HG03196 (cell line): ENCODE data around the gene FCHSD2.
"Not testable (repeated sequence)": the region's sequence is repeated elsewhere in the genome, so short reads cannot be mapped to it uniquely, and the experiment has no call there.

ENCODE experiments used
- ATAC-seq: cut with Tn5 transposase; IDR thresholded peaks from one replicate; pipeline ENCODE4 v1.9.1; 2021; ENCODE audit not compliant: unreplicated experiment

The FCHSD2 gene

GRCh38 chr11:73126804-73127480 is 15.2 kb downstream of the FCHSD2 start:
- no peak for ATAC-seq

DNA sequence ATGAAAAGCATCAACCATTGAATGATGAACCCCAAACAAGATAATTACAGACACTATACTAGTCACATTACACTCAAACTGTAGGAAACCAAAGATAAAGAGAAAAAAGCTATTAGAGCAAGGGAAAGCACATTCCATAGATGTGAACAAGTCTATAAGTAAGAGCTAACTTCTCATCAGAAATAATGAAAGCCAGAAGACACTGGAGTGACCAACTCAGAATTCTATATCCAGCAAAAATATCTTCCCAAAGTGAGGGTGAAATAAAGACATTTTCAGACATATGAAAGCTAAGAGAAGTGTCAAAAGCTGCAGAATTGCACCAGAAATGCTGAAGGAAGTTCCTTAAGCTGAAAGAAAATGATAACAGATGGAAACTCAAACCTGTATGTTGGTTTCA is 17.3 kb downstream of the FCHSD2 start:
- ATAC-seq, result no peak

GRCh38 chr11:73123892-73124291 is 18.2 kb downstream of the FCHSD2 start:
- ATAC-seq, result not testable (repeated sequence)

DNA sequence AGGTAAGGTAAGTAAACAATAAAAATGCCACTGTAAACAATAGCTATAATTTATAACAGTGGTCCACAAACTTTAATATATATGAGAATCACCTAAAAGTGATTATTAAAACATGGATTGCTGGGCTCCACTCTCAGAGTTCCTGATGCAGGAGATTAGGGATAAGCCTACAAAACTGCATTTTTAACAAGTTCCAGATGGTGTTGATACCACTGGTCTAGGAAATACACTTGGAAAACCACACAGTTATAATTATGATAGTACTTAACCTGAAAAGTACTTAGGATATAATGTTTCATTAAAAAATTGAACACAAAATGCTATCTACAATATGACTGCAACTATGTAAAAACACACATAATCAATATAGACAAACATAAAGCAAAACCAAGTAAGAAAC is 20.4 kb downstream of the FCHSD2 start:
- no peak for ATAC-seq

DNA sequence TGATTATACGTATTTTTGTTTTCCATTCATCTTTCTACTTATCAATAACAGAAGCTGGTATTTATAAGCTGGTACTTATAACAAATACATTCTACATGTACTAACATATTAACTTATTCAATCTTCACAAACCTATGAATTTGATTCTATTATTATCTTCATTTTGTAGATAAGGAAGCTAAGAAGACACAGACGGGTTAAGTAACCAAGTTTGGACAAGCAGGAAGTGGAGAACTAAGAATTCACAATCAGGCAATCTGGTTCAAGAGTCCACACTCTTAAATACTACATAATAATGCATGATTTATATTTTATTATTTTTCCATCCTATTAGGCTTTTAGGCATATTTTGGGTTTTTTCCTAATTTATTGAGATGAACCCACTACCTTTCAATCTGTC is 25.0 kb downstream of the FCHSD2 start:
- ATAC-seq, result no peak

DNA sequence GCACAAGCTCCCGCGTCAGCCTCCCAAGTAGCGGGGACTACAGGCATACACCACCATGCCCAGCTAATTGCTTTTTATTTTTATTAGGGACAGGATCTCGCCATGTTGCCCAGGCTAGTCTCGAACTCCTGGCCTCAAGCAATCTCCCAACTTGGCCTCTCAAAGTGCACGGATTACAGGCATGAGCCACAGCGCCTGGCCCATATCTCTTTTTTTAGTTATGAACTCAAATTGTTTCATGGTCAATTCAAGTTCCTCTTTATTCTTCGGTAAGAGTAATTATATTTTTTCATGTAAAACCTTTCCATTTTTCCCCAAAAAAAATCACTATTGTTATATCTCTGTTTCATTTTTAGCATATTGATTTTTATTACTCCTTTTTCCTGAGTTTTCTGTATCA is 25.5 kb downstream of the FCHSD2 start:
- no peak for ATAC-seq

DNA sequence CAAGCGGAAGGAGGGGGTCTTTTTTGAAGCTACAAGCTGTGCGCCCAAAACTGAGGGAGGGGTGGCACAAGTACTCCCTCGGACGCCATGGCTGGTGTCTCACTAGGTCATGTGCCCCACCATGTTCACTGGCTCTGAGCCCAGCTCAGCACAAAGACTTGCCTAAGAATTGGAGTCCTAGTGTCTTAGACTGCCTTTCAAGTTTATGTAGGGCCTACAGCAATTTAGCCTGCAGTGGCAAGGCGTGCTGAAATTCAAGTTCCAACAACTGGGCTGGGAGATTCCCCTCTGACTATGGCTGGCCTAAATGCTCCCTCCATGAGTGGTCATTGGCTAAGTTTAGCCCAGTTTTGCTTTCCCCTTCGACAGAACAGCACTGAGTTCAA is 27.3 kb downstream of the FCHSD2 start:
- ATAC-seq, result no peak

DNA sequence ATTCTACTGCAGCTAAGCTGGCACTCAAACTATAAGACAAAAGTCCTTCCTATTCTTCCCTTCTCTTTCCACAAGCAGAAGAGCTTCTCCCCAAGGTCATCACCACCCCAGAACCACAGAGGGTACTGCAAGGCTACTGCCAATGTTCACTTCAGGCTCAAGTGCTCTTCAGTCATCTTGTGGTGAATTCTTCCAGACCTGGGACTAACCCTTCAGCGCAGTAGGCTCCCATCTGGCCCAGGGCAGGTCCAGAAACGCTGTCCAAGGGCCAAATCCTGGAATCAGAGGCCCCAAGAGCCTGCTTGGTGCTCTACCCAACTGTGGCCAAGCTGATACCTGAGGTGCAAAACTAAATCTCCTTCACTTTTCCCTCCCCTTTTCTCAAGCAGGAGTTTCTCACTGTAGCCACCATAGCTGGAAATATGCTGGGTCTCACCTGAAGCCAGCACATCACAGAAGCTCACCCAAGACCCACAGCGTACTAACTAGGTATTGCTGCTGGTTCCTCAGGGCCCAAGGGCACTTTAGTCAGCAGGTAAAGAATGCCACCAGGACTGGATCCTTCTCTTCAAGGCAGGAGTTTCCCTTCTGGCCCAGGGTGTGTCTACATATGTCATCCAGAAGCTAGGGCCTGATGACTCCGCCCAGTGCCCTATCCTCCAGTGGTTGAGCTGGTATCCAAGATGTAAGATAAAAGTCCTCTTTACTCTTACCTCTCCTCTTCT is 27.8 kb downstream of the FCHSD2 start:
- no peak for ATAC-seq

GRCh38 chr11:73113426-73113825 is 28.7 kb downstream of the FCHSD2 start:
- ATAC-seq, result no peak

GRCh38 chr11:73107597-73107996 is 34.5 kb downstream of the FCHSD2 start:
- ATAC-seq, result no peak

GRCh38 chr11:73106347-73106746 is 35.8 kb downstream of the FCHSD2 start:
- ATAC-seq, result no peak

DNA sequence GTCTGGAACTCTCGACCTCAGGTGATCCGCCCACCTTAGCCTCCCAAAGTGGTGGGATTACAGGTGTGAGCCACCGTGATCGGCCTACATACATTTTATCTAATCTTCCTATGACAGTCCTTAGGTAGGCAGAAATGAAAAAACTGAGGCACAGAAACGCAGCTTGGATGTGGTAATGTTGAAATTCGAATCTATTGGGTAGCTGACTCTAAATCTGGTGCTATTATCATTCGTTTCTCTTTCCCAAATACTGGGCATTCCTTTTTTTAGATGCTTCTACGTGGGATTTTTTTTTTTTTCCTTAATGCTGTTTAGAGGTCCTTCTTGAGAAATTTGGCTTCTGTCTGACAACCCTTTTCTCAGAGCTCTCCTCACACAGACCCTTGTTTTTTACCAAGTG is 41.5 kb downstream of the FCHSD2 start:
- no peak for ATAC-seq

- no peak for ATAC-seq
Observed at GRCh38 chr11:73099512-73100266, 42.4 kb downstream of the FCHSD2 start.

- ATAC-seq, result no peak
Observed at GRCh38 chr11:73095613-73096012, 46.5 kb downstream of the FCHSD2 start.

GRCh38 chr11:73091521-73092305 is 50.4 kb downstream of the FCHSD2 start:
- ATAC-seq, result no peak

DNA sequence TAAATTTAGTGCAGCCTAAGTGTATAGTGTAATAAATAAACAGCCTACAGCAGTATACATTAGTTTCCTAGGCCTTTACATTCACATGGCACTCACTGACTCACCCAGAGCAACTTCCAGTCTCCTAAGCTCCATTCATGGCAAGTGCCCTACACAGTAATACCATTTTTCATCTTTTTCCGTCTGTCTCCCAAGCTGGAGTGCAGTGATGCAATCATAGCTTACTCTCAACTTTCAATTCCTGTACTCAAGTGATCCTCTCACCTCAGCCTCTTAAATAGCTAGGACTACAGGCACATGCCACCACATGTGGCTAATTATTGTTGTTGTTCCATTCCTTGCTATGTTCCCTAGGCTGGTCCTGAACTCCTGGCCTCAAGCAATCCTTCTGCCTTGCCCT is 54.4 kb downstream of the FCHSD2 start:
- peak; percentile 52 for ATAC-seq

DNA sequence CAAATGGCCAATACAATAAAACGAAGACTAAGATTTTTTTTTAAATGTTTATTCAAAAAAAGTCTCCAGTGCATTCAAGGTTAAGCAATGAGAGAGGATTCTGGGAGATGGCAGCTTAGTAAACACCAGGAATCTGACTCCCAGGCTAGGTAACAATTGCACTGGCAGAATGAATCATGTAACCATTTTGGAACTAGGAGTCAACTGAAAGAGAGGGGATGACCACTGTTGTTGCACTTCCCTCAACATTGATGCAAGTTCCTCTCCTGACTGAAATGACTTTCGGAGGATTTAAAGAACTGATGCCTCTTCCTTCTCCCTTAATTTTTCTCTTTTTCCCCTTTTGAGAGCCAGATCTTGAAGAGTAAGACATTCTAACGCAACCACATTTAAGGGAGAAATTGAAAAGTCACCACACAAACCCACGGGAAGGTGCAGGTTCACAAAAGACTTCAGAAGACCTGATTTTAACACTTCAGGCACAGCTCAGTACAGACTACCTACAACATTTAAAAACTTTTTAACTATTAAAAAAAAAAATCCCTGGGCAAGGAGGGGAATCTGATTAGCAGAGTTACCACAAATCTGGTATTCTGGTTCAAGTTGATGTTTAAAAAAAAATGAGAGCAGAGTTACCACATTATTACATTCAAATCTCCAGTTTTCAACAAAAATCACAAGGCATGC is 56.8 kb downstream of the FCHSD2 start:
- ATAC-seq, result no peak

DNA sequence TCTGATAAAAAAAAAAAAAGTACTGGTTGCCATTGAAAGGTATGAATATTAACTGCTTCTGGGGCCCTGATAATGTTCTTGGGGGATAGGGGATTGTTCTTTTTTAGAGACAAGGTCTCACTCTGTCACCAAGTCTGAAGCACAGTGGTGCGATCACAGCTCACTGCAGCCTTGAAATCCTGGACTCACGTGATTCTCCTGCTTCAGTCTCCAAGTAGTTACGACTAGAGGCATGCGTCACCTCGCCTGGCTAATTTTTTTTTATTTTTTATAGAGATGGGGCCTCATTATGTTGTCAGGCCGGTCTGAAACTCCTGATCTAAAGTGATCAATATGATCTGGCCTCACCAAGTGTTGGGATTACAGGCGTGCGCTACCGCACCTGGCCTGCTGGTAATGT is 63.5 kb downstream of the FCHSD2 start:
- ATAC-seq, result no peak

DNA sequence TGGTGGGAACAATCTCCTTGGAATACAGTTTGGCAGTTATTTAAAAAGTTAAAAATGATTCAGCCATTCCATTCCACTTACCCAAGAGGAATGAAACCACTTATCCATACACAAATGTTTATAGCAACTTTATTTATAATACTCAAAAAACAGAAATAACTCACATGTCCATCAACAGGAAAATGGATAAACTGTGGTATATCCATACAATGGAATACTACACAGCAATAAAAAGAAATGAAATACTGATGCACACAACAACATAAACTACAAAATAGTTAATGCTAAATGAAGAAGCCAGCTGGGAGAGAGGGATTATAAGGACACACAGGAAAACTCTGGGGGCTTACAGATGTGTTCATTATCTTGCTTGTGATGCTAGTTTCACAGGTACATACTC is 64.7 kb downstream of the FCHSD2 start:
- no peak for ATAC-seq

DNA sequence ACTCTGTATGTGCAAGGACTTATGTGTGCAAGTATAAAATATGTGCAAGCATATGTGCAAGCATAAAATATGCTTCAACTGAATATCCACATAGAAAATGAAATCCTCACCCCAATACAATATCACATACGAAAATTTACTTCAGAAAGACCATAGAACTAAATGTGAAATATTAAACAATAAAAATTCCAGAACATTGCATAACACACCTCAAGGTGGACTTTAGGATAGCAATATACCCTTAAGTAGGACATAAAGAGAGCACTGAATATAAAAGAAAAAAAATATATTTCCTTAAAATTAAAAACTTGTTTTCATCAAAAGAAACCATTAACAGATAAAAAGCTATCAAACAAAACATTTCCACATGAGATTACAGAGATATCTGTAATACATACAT is 67.8 kb downstream of the FCHSD2 start:
- no peak for ATAC-seq
